GM21381 (cell line): ENCODE data around the gene SPRN.
"Not testable (repeated sequence)": the region's sequence is repeated elsewhere in the genome, so short reads cannot be mapped to it uniquely, and the experiment has no call there.

Experiments used
- ATAC-seq: cut with Tn5 transposase; IDR thresholded peaks from one replicate; pipeline ENCODE4 v1.9.1; 2021; ENCODE audit warnings: mild to moderate bottlenecking, moderate library complexity; ENCODE audit not compliant: unreplicated experiment

SPRN gene, protein sequence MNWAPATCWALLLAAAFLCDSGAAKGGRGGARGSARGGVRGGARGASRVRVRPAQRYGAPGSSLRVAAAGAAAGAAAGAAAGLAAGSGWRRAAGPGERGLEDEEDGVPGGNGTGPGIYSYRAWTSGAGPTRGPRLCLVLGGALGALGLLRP

GRCh38 chr10:133424601-133425000 lies at the start of gene SPRN:
Gene SPRN (minus strand): TSS chr10:133424625. CDS start chr10:133423681, 944 bp downstream.
- not testable (repeated sequence) for ATAC-seq

- no peak for ATAC-seq
Measured at GRCh38 chr10:133474027-133474426, 49.6 kb upstream of the SPRN start.

DNA sequence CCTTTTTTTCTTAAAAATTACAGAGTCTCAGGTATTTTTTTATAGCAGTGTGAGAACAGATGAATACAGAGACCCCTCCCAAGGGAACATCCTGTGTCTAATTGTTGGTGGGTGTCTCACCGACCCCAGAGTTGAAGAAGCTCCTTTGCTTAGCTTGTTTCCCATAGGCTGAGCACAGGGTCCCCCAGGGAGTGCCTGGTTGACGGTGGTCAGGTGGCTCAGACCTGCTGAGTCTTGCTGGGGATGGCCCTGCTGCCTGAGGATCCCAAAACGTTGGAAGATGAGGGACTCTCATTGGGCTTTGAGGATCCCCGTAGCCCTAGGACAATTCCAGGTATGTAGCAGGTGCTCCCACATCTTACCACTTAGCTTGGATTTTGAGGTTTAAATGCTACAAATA lies 48.8 kb upstream of the SPRN start:
- no peak for ATAC-seq

DNA sequence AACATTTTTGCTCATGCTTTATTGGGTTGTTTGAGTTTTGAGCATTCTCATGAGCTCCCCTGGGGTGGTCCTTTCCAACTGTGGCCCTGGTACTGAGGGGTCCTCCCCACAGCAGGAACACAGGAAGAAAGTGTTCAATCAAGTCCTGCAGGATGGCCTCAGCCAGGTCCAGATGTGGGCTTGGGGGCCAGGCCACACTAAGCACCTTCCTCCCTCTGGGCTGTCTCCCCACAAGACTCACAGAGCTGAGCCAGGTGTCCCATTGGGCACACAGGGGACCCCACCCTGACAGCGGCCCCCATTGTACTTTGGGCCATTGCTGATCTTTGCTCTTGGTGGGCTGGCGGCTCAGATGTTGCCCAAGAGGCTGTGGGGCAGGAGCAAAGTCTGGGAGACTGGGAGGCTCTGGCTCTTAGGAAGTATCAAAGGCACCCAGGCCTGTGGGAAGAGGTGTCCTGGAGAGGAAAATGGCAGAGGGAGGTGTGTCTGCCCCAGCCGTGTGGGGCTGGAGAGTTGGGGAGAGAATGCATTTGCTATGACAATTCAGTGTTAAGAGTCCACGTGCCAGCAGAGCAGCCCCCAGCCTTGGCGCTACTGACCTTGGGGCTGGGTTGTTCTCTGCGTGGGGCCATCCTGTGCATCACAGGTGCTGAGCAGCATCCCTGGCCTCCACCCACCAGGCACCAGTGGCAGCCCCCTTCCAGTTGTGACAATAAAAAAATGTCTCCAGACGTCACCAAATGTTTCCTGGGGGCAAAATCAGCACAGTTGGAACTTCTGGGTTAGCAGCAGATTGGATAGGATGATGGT lies 47.1 kb upstream of the SPRN start:
- ATAC-seq, result no peak

- not testable (repeated sequence) for ATAC-seq
Measured at GRCh38 chr10:133469205-133469604, 44.8 kb upstream of the SPRN start.

- no peak for ATAC-seq
Measured at GRCh38 chr10:133467286-133467911, 43.0 kb upstream of the SPRN start.

- no peak for ATAC-seq
Measured at GRCh38 chr10:133466683-133467275, 42.4 kb upstream of the SPRN start.

DNA sequence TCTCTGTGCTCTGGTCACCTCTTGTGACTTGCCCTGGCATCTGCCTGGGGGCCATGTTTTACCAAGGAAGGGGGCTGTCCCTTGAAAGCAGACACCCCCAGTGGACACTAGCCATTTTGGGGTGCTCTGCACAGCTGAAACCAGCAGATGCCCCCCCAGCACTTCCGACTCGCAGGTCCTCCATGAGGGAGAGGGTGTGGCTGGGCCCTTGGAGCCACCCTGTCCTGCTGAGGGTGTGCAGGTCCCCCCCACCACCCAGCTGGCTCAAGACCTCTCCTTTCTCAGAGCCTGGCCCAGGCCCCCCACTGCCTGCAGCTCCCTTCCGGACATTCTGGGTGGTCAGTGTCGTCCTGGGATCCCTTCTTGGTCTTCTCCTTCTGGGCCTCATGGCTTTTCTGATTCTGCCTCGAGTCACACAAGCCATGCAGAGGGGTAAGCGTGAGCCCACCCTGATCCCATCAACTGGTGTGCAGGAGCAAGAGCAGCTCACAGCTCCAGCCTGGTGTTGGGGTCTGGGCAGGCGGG lies 41.6 kb upstream of the SPRN start:
- ATAC-seq, result no peak

- no peak for ATAC-seq
Measured at GRCh38 chr10:133465191-133465949, 40.9 kb upstream of the SPRN start.

DNA sequence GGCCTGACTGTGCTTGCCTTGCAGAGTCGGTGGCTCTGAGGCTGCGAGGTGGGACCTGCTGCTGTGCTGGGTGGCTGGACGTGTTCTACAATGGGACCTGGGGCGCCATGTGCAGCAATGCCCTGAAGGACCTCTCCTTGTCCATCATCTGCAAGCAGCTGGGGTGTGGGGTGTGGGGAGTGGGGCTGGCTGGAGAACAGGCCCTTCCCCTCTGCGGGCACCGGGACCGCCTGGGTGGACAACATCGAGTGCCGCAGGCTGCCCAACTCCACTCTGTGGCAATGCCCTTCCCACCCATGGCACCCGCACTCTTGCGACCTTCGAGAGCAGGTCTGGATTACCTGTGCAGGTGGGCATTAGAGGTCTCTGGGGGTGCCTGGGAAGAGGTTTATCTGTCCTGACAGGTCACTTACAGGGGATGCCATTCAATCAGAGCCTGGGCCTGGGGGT lies 40.2 kb upstream of the SPRN start:
- no peak for ATAC-seq

GRCh38 chr10:133462512-133463305 lies 38.3 kb upstream of the SPRN start:
- ATAC-seq, result no peak

GRCh38 chr10:133461841-133462240 lies 37.4 kb upstream of the SPRN start:
- ATAC-seq, result no peak

DNA sequence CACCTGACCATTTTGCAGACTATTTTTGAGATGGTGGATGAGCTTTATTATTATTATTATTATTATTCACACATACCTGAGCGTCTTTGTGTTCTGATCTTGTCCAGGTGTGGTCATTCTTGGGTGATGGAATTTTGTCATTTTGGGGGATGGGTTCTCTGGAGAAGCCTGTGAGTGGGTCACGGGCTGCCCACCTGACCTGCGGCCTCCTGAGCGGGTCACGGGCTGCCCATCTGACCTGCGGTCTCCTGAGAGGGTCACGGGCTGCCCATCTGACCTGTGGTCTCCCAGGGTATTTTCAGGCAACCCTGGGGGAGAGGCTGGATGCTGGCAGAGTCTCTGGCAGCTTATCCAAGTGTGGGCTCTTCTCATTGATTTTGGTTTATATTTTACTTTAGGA lies 36.6 kb upstream of the SPRN start:
- ATAC-seq, result no peak

DNA sequence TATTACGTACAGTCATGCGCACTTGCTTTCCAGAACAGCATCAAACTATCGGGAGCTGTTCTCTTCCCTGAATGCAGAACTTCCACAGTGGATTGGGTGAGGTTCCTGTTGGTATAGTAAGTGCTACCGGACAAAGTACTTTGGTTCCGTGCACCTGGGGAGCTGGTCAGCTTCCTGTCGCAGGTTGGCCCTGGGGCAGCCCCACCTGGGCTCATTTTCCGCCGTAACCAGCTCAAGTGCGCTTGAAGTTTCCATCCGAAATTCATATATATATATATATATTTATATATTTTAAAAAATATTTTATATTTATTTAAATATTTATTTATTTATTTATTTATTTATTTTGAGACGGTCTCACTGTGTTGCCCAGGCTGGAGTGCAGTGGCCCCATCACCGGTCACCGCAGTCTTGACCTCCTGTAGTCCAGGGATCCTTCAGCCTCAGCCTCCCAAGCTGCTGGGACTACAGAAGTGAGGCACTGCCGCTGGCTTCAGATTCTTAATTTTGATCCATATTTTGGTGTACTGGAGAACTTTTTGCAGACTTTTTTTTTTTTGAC lies 35.9 kb upstream of the SPRN start:
- ATAC-seq, result no peak

DNA sequence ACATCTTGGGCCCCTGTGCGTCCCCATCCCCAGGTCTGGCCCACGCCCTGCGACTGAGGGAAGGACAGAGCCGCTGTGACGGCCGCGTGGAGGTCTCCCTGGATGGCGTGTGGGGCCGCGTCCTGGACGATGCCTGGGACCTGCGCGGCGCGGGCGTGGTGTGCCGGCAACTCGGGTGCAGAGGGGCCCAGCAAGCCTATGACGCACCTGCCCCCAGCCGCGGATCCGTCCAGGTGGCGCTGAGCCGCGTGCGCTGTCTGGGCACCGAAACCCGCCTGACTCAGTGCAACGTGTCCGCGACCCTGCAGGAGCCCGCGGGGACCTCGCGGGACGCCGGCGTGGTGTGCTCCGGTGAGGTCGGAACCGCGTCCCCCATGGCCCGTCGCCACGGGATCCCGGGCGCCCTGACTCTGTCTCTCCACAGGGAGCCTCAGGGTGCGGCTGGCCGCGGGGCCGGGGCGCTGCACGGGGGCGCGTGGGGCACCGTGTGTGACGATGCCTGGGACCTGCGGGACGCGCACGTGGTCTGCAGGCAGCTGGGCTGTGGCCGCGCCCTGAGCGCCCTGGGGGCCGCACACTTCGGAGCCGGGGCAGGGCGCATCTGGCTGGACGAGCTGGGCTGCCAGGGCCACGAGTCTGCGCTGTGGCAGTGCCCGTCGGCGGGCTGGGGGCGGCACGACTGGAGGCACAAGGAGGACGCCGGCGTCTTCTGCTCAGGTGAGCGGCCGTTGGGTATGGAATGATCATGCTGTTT lies 35.2 kb upstream of the SPRN start:
- no peak for ATAC-seq

DNA sequence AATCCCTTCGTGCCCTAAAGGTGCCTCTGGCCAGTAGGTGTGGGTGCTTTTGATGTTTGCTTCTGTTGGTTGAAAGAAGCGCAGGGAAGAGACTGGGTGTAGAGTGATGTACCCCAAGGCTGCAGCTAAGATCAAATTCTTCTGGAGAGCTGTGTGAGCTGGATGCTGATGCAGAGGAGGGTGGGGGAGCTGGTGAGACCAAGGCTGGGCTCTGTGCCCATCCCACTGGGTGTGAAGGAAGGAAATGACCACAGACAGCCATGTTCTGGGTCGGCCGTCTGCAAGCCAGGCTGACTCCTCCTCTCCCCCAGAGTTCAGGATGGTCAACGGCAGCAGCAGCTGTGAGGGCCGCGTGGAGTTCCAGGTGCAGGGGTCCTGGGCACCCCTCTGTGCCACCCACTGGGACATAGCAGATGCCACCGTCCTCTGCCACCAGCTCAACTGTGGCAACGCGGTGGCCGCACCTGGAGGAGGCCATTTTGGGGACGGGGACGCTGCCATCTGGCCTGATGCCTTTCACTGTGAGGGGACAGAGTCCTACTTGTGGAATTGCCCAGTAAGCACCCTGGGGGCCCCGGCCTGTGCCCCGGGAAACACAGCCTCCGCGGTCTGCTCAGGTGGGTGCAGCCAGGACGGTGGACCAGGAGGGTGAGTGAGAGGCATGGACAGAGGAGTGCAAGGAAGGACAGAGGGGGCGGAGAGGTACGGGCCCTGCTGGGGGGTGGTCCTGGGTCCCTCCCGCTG lies 34.5 kb upstream of the SPRN start:
- ATAC-seq, result no peak

- ATAC-seq, result no peak
Measured at GRCh38 chr10:133458021-133458709, 33.7 kb upstream of the SPRN start.
